HG03175 (cell line): ENCODE measurements around the gene ADAP1.
"Not testable (repeated sequence)": the region's sequence is repeated elsewhere in the genome, so short reads cannot be mapped to it uniquely, and the experiment has no call there.

Experiments used
- ATAC-seq: cut with Tn5 transposase; IDR thresholded peaks from one replicate; pipeline ENCODE4 v1.9.1; 2021; ENCODE audit warnings: mild to moderate bottlenecking, moderate library complexity; ENCODE audit not compliant: unreplicated experiment

Gene ADAP1

GRCh38 chr7:884191-885003 lies 70.1 kb downstream of the ADAP1 start:
- no peak for ATAC-seq

- no peak for ATAC-seq
Observed at GRCh38 chr7:883055-884021, 71.1 kb downstream of the ADAP1 start.

- no peak for ATAC-seq
Observed at GRCh38 chr7:882336-883035, 72.0 kb downstream of the ADAP1 start.

GRCh38 chr7:881441-882234 lies 72.8 kb downstream of the ADAP1 start:
- no peak for ATAC-seq

- ATAC-seq, result no peak
Observed at GRCh38 chr7:880450-880849, 74.0 kb downstream of the ADAP1 start.

- ATAC-seq, result no peak
Observed at GRCh38 chr7:879706-880105, 74.8 kb downstream of the ADAP1 start.

- no peak for ATAC-seq
Observed at GRCh38 chr7:879093-879492, 75.4 kb downstream of the ADAP1 start.

- ATAC-seq, result no peak
Observed at GRCh38 chr7:877312-878232, 76.9 kb downstream of the ADAP1 start.

- ATAC-seq, result peak; percentile 25
Observed at GRCh38 chr7:876972-877311, 77.5 kb downstream of the ADAP1 start.

GRCh38 chr7:876077-876971 lies 78.2 kb downstream of the ADAP1 start, which contains the start of gene GET4:
Gene GET4, plus strand, starts transcription at chr7:876554. Its CDS starts 92 bp downstream, at chr7:876646.
- peak; percentile 73 for ATAC-seq

- no peak for ATAC-seq
Observed at GRCh38 chr7:875476-876076, 78.9 kb downstream of the ADAP1 start.

GRCh38 chr7:875051-875450 lies 79.4 kb downstream of the ADAP1 start:
- no peak for ATAC-seq

GRCh38 chr7:874031-874749 lies 80.3 kb downstream of the ADAP1 start:
- ATAC-seq, result no peak

GRCh38 chr7:873367-874002 lies 81.0 kb downstream of the ADAP1 start:
- no peak for ATAC-seq

GRCh38 chr7:872685-873084 lies 81.8 kb downstream of the ADAP1 start:
- not testable (repeated sequence) for ATAC-seq

- no peak for ATAC-seq
Observed at GRCh38 chr7:871900-872537, 82.5 kb downstream of the ADAP1 start.
